SKM-1 (cell line): ENCODE measurements around the gene RAB26.

ENCODE experiments used
- DNase-seq: peaks from one replicate; lab custom pipeline; 2025; ENCODE audit not compliant: unreplicated experiment; lab: John Stamatoyannopoulos, UW

RAB26 gene

GRCh38 chr16:2142942-2143877 lies 5.2 kb upstream of the RAB26 start:
- no peak for DNase-seq

- no peak for DNase-seq
Measured at GRCh38 chr16:2143878-2144485, 4.4 kb upstream of the RAB26 start.

DNA sequence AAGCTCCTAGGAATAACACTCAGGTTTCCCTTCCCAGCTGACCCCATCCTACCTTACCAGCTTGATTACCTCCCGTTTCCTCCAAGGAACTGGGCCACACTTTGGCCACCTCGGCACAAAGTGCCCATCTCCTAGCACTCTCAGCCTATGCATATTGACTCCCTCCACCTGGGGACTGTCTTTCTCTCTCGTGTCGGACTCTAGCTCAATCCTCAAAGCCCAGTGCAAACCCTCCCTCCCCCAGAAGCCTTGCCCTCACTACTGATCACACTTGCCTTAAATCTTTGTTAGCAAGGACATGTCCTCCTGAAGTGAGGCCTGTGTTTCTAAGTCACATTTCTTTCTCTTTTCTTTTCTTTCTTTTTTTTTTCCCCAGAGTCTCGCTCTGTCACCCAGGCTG lies 2.6 kb upstream of the RAB26 start:
- no peak for DNase-seq

- DNase-seq = no peak
Measured at GRCh38 chr16:2147378-2147777, 1.0 kb upstream of the RAB26 start.

- DNase-seq = no peak
Measured at GRCh38 chr16:2148714-2149629, 547 bp downstream of the RAB26 start.

DNA sequence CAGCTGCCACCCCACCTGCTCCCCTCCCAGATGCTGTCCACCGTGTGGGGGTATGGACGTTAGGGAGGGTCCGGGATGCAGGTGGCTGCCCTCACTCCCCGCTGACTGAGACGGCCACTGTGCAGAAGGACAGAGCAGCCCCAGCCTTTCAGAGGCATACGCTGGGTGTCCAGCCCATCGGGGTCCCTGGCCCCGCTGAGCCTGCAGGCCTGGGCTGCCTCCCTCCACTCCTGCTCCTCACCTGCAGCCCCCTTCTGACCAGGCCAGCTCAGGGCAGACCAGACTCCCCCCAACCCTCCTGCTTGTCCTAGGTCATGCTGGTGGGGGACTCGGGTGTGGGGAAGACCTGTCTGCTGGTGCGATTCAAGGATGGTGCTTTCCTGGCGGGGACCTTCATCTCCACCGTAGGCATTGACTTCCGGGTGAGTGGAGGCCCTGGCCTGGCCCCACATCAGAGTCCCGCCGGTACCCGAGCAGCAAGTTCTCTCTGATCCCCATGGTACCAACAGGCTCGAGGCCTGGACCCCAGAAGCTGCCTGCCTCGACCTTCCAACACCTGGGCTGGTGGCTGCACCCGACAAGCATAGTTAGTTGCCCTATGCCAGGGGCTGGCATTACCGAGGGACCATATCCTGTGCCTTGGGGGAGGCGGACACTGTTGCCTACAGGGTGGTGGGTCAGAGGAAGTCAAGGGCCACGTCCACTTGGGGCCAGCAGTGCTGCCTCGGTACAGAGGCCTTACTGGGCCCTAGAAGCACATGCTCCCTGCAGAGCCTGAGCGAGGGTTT lies 1.4 kb downstream of the RAB26 start:
- no peak for DNase-seq

- DNase-seq = no peak
Measured at GRCh38 chr16:2150418-2151187, 2.2 kb downstream of the RAB26 start.

- DNase-seq = no peak
Measured at GRCh38 chr16:2151188-2152091, 3.0 kb downstream of the RAB26 start.

DNA sequence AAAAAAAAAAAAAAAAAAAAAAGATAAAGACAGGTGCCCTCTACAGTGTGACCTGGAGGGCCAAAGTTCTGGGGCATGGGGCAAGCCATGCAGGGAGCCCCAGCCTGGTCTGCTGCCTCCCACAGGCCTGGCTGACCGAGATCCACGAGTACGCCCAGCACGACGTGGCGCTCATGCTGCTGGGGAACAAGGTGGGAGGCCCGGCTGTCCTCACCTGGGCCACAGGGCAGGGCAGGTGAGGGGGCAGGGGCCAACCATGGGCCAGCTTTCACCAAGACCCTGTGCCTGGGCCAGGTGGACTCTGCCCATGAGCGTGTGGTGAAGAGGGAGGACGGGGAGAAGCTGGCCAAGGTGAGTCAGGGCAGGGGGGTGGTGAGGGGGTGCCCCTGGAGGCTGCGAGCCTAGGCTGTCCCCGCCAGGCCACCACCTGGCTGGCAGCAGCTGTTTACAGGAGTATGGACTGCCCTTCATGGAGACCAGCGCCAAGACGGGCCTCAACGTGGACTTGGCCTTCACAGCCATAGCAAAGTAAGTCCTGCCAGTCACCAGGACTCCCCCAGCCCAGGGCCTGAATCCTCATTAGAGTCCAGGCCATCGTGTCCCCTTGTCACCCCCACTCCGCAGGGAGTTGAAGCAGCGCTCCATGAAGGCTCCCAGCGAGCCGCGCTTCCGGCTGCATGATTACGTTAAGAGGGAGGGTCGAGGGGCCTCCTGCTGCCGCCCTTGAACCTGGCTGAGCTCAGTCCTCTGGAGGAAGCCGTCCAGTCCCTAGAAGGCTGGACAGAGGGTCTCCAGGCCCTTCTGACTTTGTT lies 4.5 kb downstream of the RAB26 start:
- DNase-seq = no peak

- no peak for DNase-seq
Measured at GRCh38 chr16:2154533-2155090, 6.2 kb downstream of the RAB26 start.

GRCh38 chr16:2155091-2155950 lies 6.9 kb downstream of the RAB26 start, which contains the start of gene TRAF7:
Gene TRAF7, plus strand, starts transcription at chr16:2155782. Its CDS starts 8,139 bp downstream, at chr16:2163921.
- DNase-seq = peak; percentile 99

- no peak for DNase-seq
Measured at GRCh38 chr16:2155977-2156848, 7.8 kb downstream of the RAB26 start.

GRCh38 chr16:2156849-2157224 lies 8.4 kb downstream of the RAB26 start:
- no peak for DNase-seq

GRCh38 chr16:2157480-2158261 lies 9.2 kb downstream of the RAB26 start:
- DNase-seq = no peak

DNA sequence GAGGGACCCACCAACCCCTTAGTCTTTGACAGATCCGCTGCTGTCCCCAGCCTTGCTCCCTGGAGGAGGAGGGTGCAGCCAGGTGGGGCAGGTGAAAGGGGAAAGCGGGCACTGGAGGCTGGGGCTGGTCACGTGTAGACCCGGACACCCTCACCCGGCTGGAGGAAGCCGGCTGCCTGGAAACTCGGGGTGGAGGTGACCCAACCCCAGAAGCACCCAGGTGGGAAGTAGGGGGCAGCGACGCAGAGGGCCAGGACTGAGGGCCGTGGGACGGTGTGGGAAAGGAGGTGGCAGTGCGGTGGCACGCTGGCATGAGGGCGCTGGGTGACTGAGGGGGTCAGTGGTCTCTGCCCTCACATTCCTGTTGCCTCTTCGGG lies 9.8 kb downstream of the RAB26 start:
- DNase-seq = no peak
